ENCODE results near the gene DUSP22. TPM values are rescaled to one million over a fixed set of nuclear protein-coding genes. Genes with fewer than 3 reads are reported as not detected.

Gene DUSP22
- polyA plus RNA-seq, 1 experiment = 5.4 TPM

GRCh38 chr6:298233-299103 is 6.2 kb downstream of the DUSP22 start:
- DNase-seq (ENCODE audit: low read depth, low spot score) = no peak
- H3K27me3 ChIP-seq (ENCODE audit: control insufficient read depth, insufficient read depth, low read length) = no peaks in the 10 kb centered on the region
- ChIA-PET POLR2A (no interaction called here), CTCF (no interaction called here)
- no peak for TF ChIP-seq CTCF (IDR thresholded peaks at IDR 0.05; ENCODE audit: low read depth, low read length)
- H3K4me3 ChIP-seq (ENCODE audit: low read depth, low read length) = no peak overlapping the region
- H3K9me3 ChIP-seq (ENCODE audit: control insufficient read depth, insufficient read depth, low read length) = peaks cover 50% of the 10 kb centered on the region
- H3K27ac ChIP-seq (ENCODE audit: low read depth, low read length) = no peak overlapping the region

- no peak for TF ChIP-seq CTCF (IDR thresholded peaks at IDR 0.05; ENCODE audit: low read depth, low read length)
- ChIA-PET POLR2A (no interaction called here), CTCF (no interaction called here)
- Histone ChIP-seq H3K27ac (ENCODE audit: low read depth, low read length) (no peak overlapping the region), H3K4me3 (ENCODE audit: low read depth, low read length) (no peak overlapping the region), H3K9me3 (ENCODE audit: control insufficient read depth, insufficient read depth, low read length) (peaks cover 57% of the 10 kb centered on the region), H3K27me3 (ENCODE audit: control insufficient read depth, insufficient read depth, low read length) (no peaks in the 10 kb centered on the region)
- no peak for DNase-seq (ENCODE audit: low read depth, low spot score)
Measured at GRCh38 chr6:299104-299980, 7.1 kb downstream of the DUSP22 start.

GRCh38 chr6:300026-300425 is 7.7 kb downstream of the DUSP22 start:
- DNase-seq (ENCODE audit: low read depth, low spot score) = no peak
- no peaks in the 10 kb centered on the region for H3K27me3 ChIP-seq (ENCODE audit: control insufficient read depth, insufficient read depth, low read length)
- H3K27ac ChIP-seq (ENCODE audit: low read depth, low read length) = no peak overlapping the region
- no peak for TF ChIP-seq CTCF (IDR thresholded peaks at IDR 0.05; ENCODE audit: low read depth, low read length)
- POLR2A ChIA-PET = no interaction called here
- no peak overlapping the region for H3K4me3 ChIP-seq (ENCODE audit: low read depth, low read length)
- CTCF ChIA-PET = no interaction called here
- peaks cover 63% of the 10 kb centered on the region for H3K9me3 ChIP-seq (ENCODE audit: control insufficient read depth, insufficient read depth, low read length)

GRCh38 chr6:300494-301198 is 8.4 kb downstream of the DUSP22 start:
- CTCF ChIA-PET = no interaction called here
- POLR2A ChIA-PET = no interaction called here

More at GRCh38 chr6:300494-301198, 8.4 kb downstream of the DUSP22 start:
- H3K27me3 ChIP-seq (ENCODE audit: control insufficient read depth, insufficient read depth, low read length) = no peaks in the 10 kb centered on the region
- no peak overlapping the region for H3K27ac ChIP-seq (ENCODE audit: low read depth, low read length)
- no peak overlapping the region for H3K4me3 ChIP-seq (ENCODE audit: low read depth, low read length)
- no peak for DNase-seq (ENCODE audit: low read depth, low spot score)
- H3K9me3 ChIP-seq (ENCODE audit: control insufficient read depth, insufficient read depth, low read length) = peaks cover 63% of the 10 kb centered on the region
- no peak for TF ChIP-seq CTCF (IDR thresholded peaks at IDR 0.05; ENCODE audit: low read depth, low read length)

All from AG04450 (cell line).